ENCODE measurements around the gene ATG7.
A peak's percentile ranks its signal among the peaks of the same experiment; 100 is the strongest.

Gene ATG7

GRCh38 chr3:11602239-11602840 is 330.1 kb downstream of the ATG7 start:
- no peak for TF ChIP-seq CTCF (IDR thresholded peaks at IDR 0.05; ENCODE audit: extremely low read depth, insufficient read depth, missing control alignments)
- DNase-seq (ENCODE audit: low spot score), result no peak
- in situ Hi-C loops (cut with MboI; ENCODE audit: low pct_unique_long_range_greater_than_20kb, low sequenced_read_pairs, unreplicated experiment), result no loop called here

- in situ Hi-C loops (cut with MboI; ENCODE audit: low pct_unique_long_range_greater_than_20kb, low sequenced_read_pairs, unreplicated experiment), result no loop called here
- peak; percentile 52 for DNase-seq (ENCODE audit: low spot score)
- TF ChIP-seq CTCF (IDR thresholded peaks at IDR 0.05; ENCODE audit: extremely low read depth, insufficient read depth, missing control alignments), result no peak
Measured at GRCh38 chr3:11602886-11603527, 330.8 kb downstream of the ATG7 start.

GRCh38 chr3:11603628-11604027 is 331.4 kb downstream of the ATG7 start:
- DNase-seq (ENCODE audit: low spot score), result no peak
- in situ Hi-C loops (cut with MboI; ENCODE audit: low pct_unique_long_range_greater_than_20kb, low sequenced_read_pairs, unreplicated experiment), result no loop called here
- no peak for TF ChIP-seq CTCF (IDR thresholded peaks at IDR 0.05; ENCODE audit: extremely low read depth, insufficient read depth, missing control alignments)

GRCh38 chr3:11604139-11604892 is 332.1 kb downstream of the ATG7 start:
- in situ Hi-C loops (cut with MboI; ENCODE audit: low pct_unique_long_range_greater_than_20kb, low sequenced_read_pairs, unreplicated experiment), result no loop called here
- no peak for TF ChIP-seq CTCF (IDR thresholded peaks at IDR 0.05; ENCODE audit: extremely low read depth, insufficient read depth, missing control alignments)
- DNase-seq (ENCODE audit: low spot score), result no peak

GRCh38 chr3:11605398-11605797 is 333.2 kb downstream of the ATG7 start:
- TF ChIP-seq CTCF (IDR thresholded peaks at IDR 0.05; ENCODE audit: extremely low read depth, insufficient read depth, missing control alignments), result no peak
- no peak for DNase-seq (ENCODE audit: low spot score)
- in situ Hi-C loops (cut with MboI; ENCODE audit: low pct_unique_long_range_greater_than_20kb, low sequenced_read_pairs, unreplicated experiment), result no loop called here

GRCh38 chr3:11606090-11606784 is 334.0 kb downstream of the ATG7 start:
- TF ChIP-seq CTCF (IDR thresholded peaks at IDR 0.05; ENCODE audit: extremely low read depth, insufficient read depth, missing control alignments), result no peak
- DNase-seq (ENCODE audit: low spot score), result no peak
- in situ Hi-C loops (cut with MboI; ENCODE audit: low pct_unique_long_range_greater_than_20kb, low sequenced_read_pairs, unreplicated experiment), result no loop called here
